Measurements from ENCODE around the gene DDR1.

DNA sequence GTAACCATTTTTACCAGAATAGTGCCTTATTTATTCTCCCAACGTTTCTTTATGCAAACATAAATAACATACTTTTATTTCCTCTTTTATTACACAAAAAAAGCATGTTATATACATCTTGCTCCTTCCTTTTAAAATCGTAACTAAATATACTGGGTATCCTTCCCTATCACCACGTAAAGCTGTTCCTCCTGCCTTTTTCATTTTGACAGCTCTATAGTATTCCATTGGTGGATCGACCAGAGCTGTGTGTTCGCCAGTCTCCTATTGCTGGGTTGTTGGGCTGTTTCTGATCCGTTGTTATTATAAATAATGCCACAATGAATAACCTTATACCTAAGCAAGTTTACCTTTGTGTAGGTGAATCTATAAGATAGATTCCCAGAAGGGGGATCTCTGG lies 46.9 kb upstream of the DDR1 start:
- TF ChIP-seq GATA2 (IDR thresholded peaks at IDR 0.05; ENCODE audit: low read depth, low read length) (no peak), GATA3 (IDR thresholded peaks at IDR 0.05; ENCODE audit: low read depth, low read length) (no peak)

Measured in SH-SY5Y (cell line).